K562 (cell line): ENCODE results near the gene PPIL6. TPM values are rescaled to one million over a fixed set of nuclear protein-coding genes. Genes with fewer than 3 reads are reported as not detected.

Experiments used
- CTBP1 ChIP-seq: fragments of 450-650 bp; IDR thresholded peaks from 2 replicates; pipeline ENCODE4 v1.6.1; 2016; ENCODE audit warnings: borderline replicate concordance
- FOS ChIP-seq: IDR thresholded peaks from 3 replicates; pipeline ENCODE4 v1.6.1; 2011; ENCODE audit not compliant: insufficient read length; ENCODE audit errors: extremely low read depth
- HDGF ChIP-seq: fragments of 450-650 bp; IDR thresholded peaks from 2 replicates; pipeline ENCODE4 v1.6.1; 2016
- HNRNPL ChIP-seq: fragments of 200-400 bp; formaldehyde crosslinking; IDR thresholded peaks from 2 replicates; pipeline ENCODE4 v1.6.1; 2017; ENCODE audit warnings: low read depth, mild to moderate bottlenecking, low read length
- JUN ChIP-seq, 2 experiments: sonication (generic) in 1 of 2; formaldehyde crosslinking in 1 of 2; IDR thresholded peaks; 2 replicates each; pipeline versions ENCODE4 v1.6.1 to v1.8.0; 2012 to 2022; ENCODE audit warnings: borderline replicate concordance in 2 of 2, mild to moderate bottlenecking in 2 of 2, improper control_type of control experiment in 1 of 2, low read depth in 1 of 2, low read length in 1 of 2, missing genetic modification reagents in 1 of 2
- JUND ChIP-seq, 2 experiments: IDR thresholded peaks; 2 replicates in 1 of 2; 3 replicates in 1 of 2; pipeline ENCODE4 v1.6.1; 2011; ENCODE audit warnings: borderline replicate concordance in 2 of 2, low read depth in 2 of 2, low read length in 2 of 2, improper control_type of control experiment in 1 of 2, missing biosample characterization in 1 of 2, missing genetic modification characterization in 1 of 2, missing genetic modification reagents in 1 of 2
- MEIS2 ChIP-seq: fragments of 450-650 bp; IDR thresholded peaks from 2 replicates; pipeline ENCODE4 v1.6.1; 2014; ENCODE audit warnings: mild to moderate bottlenecking; ENCODE audit not compliant: partially characterized antibody
- NR3C1 ChIP-seq: sonication (generic); formaldehyde crosslinking; IDR thresholded peaks from 2 replicates; pipeline ENCODE4 v1.8.1; 2022; ENCODE audit warnings: missing genetic modification reagents
- PCBP1 ChIP-seq: fragments of 200-400 bp; formaldehyde crosslinking; IDR thresholded peaks from 2 replicates; pipeline ENCODE4 v1.6.1; 2018; ENCODE audit warnings: mild to moderate bottlenecking, low read depth, low read length; ENCODE audit not compliant: poor library complexity, severe bottlenecking
- PHF20 ChIP-seq: fragments of 450-650 bp; IDR thresholded peaks from 2 replicates; pipeline ENCODE4 v1.6.1; 2018; ENCODE audit not compliant: partially characterized antibody
- POLR2AphosphoS5 ChIP-seq: IDR thresholded peaks from 2 replicates; pipeline ENCODE4 v1.6.1; 2011; ENCODE audit warnings: mild to moderate bottlenecking, low read depth, low read length, moderate library complexity; ENCODE audit not compliant: control insufficient read depth, insufficient read depth
- POLR3A ChIP-seq: IDR thresholded peaks from 2 replicates; pipeline ENCODE4 v1.6.1; 2011; ENCODE audit warnings: borderline replicate concordance, mild to moderate bottlenecking, moderate library complexity; ENCODE audit not compliant: insufficient read length, insufficient read depth; ENCODE audit errors: extremely low read depth
- POLR3G ChIP-seq: IDR thresholded peaks from 2 replicates; pipeline ENCODE4 v1.6.1; 2011; ENCODE audit not compliant: insufficient read length, insufficient replicate concordance; ENCODE audit errors: extremely low read depth
- RB1 ChIP-seq: fragments of 450-650 bp; IDR thresholded peaks from 2 replicates; pipeline ENCODE4 v1.6.1; 2017; ENCODE audit warnings: low read depth, mild to moderate bottlenecking
- TFE3 ChIP-seq: fragments of 450-650 bp; formaldehyde crosslinking; IDR thresholded peaks from 2 replicates; pipeline ENCODE4 v1.4.0; 2020; ENCODE audit warnings: mild to moderate bottlenecking, mixed read lengths
- ZBTB8A ChIP-seq: fragments of 450-650 bp; IDR thresholded peaks from 2 replicates; pipeline ENCODE4 v1.6.1; 2018; ENCODE audit warnings: mild to moderate bottlenecking, moderate library complexity; ENCODE audit not compliant: partially characterized antibody
- ZKSCAN3 ChIP-seq: fragments of 250-450 bp; sonication (Bioruptor Pico); IDR thresholded peaks from 2 replicates; pipeline ENCODE4 v1.4.0; 2020
- ZNF444 ChIP-seq: fragments of 250-450 bp; sonication (Bioruptor Pico); IDR thresholded peaks from 2 replicates; pipeline ENCODE4 v1.4.0; 2020; ENCODE audit warnings: mild to moderate bottlenecking, moderate library complexity
- ZNF609 ChIP-seq: sonication (generic); formaldehyde crosslinking; IDR thresholded peaks from 2 replicates; pipeline ENCODE4 v1.8.1; 2023; ENCODE audit warnings: missing genetic modification reagents, mild to moderate bottlenecking, borderline replicate concordance
- ZNF699 ChIP-seq: fragments of 250-450 bp; sonication (Bioruptor Pico); IDR thresholded peaks from 2 replicates; pipeline ENCODE4 v1.8.0; 2021; ENCODE audit warnings: mild to moderate bottlenecking, moderate library complexity; ENCODE audit not compliant: insufficient replicate concordance
- ZNF77 ChIP-seq: fragments of 250-450 bp; sonication (Bioruptor Pico); IDR thresholded peaks from 2 replicates; pipeline ENCODE4 v1.5.0; 2020
- ZNF780A ChIP-seq: fragments of 250-450 bp; sonication (Bioruptor Pico); IDR thresholded peaks from 2 replicates; pipeline ENCODE4 v1.5.0; 2021; ENCODE audit warnings: mild to moderate bottlenecking
- polyA plus RNA-seq, 8 experiments: library from polyadenylated mRNA; depleted of rRNA in 4 of 8; stranded (reverse) in 5 of 8; unstranded in 3 of 8; fragments of >200 nt; fragmentation: Nextera tagmentation in 2 of 8; fragmentation: Illumina TruSeq in 1 of 8; extraction: Ambion mirVana in 2 of 8; extraction: Trizol in 1 of 8; gene quantifications; 2 replicates each; pipeline versions ENCODE4 v1.2.1 to v1.2.3, GENCODE V29; 2011 to 2014; ENCODE audit warnings: inconsistent platforms in 1 of 8, missing spikeins in 1 of 8
- total RNA-seq, 7 experiments: library from RNA; depleted of rRNA in 6 of 7; stranded (reverse); fragments of >200 nt in 6 of 7; fragmentation: Illumina TruSeq in 2 of 7; extraction: Trizol in 2 of 7; gene quantifications; 2 replicates each; pipeline versions ENCODE4 v1.2.1 to v1.2.3, GENCODE V29; 2011 to 2021; ENCODE audit warnings: low replicate concordance in 1 of 7

Gene PPIL6
- total and polyA plus RNA-seq, 9 of the 15 experiments (the other 6 are each of a cell fraction or from before 2014, with no cell fraction given), result 0.03 to 0.98 (median 0.41) TPM; not detected in 1

DNA sequence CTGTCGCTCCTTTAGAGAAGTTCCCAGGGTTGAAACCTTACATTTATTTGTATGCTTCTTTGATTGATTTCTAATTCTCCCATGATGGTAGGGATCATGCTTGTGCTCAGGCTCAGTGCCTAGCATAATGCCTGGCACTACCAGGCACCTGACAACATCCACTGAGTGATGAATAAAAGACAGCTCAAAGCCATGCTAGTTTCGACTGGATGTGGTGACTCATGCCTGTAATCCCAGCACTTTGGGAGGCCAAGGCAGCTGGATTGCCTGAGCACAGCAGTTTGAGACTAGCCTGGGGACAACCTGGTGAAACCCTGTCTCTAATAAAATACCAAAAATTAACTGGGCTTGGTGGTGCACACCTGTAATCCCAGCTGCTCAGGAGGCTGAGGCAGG is 46.5 kb downstream of the PPIL6 start (continued):
- TF ChIP-seq JUND (IDR thresholded peaks at IDR 0.05; ENCODE audit: borderline replicate concordance, low read depth, low read length) (peak; percentile 76), JUND (tag; IDR thresholded peaks at IDR 0.05; ENCODE audit: borderline replicate concordance, low read depth, low read length) (peak; percentile 49; the same call in 1 of the 3 replicates), PCBP1 (no peak), ZNF609 (CRISPR knock-in tag) (no peak), JUN (IDR thresholded peaks at IDR 0.05; ENCODE audit: borderline replicate concordance, low read depth, low read length) (peak; percentile 40; the same call in 1 of the 2 replicates), JUN (CRISPR knock-in tag; IDR thresholded peaks at IDR 0.05; ENCODE audit: borderline replicate concordance) (no peak), ZBTB8A (no peak), NR3C1 (no peak), PHF20 (no peak), MEIS2 (peak; percentile 27), HDGF (no peak), FOS (no peak), POLR3A (no peak), ZNF699 (CRISPR knock-in tag) (no peak), ZKSCAN3 (CRISPR knock-in tag) (no peak), CTBP1 (no peak), ZNF780A (CRISPR knock-in tag) (no peak), HNRNPL (no peak), POLR3G (no peak), ZNF444 (no peak), POLR2AphosphoS5 (no peak), ZNF77 (no peak), TFE3 (CRISPR knock-in tag) (no peak), RB1 (no peak)
